BJ (cell line): ENCODE results near the gene CPLX1. TPM values are rescaled to one million over a fixed set of nuclear protein-coding genes. Genes with fewer than 3 reads are reported as not detected.

Experiments
- CTCF ChIA-PET: fragments of 350-600 bp; formaldehyde crosslinking; extraction: SDS; loops from one replicate; lab custom pipeline; 2021; ENCODE audit warnings: antibody characterized with exemption, inconsistent platforms; lab: Yijun Ruan, JAX
- POLR2A ChIA-PET: fragments of 300-600 bp; sonication (Branson Sonifier 250); formaldehyde crosslinking; extraction: SDS; loops from one replicate; lab custom pipeline; 2021; ENCODE audit warnings: antibody characterized with exemption; lab: Charles Lee
- DNase-seq: peaks from one replicate; pipeline ENCODE4 v3.0.0-alpha.2; 2011; ENCODE audit warnings: low read depth
- H3K27me3 ChIP-seq: 2 replicates; pipeline ENCODE4 v1.6.0; 2011; ENCODE audit warnings: low read length; ENCODE audit not compliant: control insufficient read depth, insufficient read depth
- H3K36me3 ChIP-seq: 2 replicates; pipeline ENCODE4 v1.5.1; 2011; ENCODE audit warnings: low read length; ENCODE audit not compliant: control insufficient read depth, insufficient read depth
- H3K4me3 ChIP-seq: 2 replicates; pipeline ENCODE4 v1.5.1; 2011; ENCODE audit warnings: low read depth, mild to moderate bottlenecking, control low read depth, low read length
- CTCF ChIP-seq: IDR thresholded peaks from 2 replicates; pipeline ENCODE4 v1.5.1; 2011; ENCODE audit warnings: low read depth, mild to moderate bottlenecking, control low read depth, inconsistent platforms, low read length, moderate library complexity; ENCODE audit not compliant: insufficient read depth
- polyA plus RNA-seq: library from polyadenylated mRNA; depleted of rRNA; stranded (reverse); fragments of >200 nt; gene quantifications from 2 replicates; pipeline ENCODE4 v1.2.3, GENCODE V29; 2011

Gene CPLX1
- polyA plus RNA-seq, 1 experiment = 0.15 TPM

- Histone ChIP-seq H3K27me3 (no peaks in the 10 kb centered on the region), H3K4me3 (no peak overlapping the region), H3K36me3 (peaks cover 28% of the 10 kb centered on the region)
- POLR2A ChIA-PET = no interaction called here
- CTCF ChIA-PET = interaction anchor here (0.6 kb wide), 2 partner anchors 12 to 799 kb away, joined by 3 to 4 read pairs; no protein-coding TSS in a partner anchor
- TF ChIP-seq CTCF = no peak
- DNase-seq = no peak
Observed at GRCh38 chr4:855880-856224, 29.9 kb upstream of the CPLX1 start.

- POLR2A ChIA-PET = no interaction called here
Observed at GRCh38 chr4:854356-854755, 28.4 kb upstream of the CPLX1 start.

GRCh38 chr4:853416-853781 is 27.5 kb upstream of the CPLX1 start:
- H3K36me3 ChIP-seq = peaks cover 21% of the 10 kb centered on the region
- H3K4me3 ChIP-seq = no peak overlapping the region
- no peaks in the 10 kb centered on the region for H3K27me3 ChIP-seq
- ChIA-PET CTCF (no interaction called here), POLR2A (no interaction called here)
- no peak for DNase-seq
- no peak for TF ChIP-seq CTCF

More at GRCh38 chr4:854356-854755, 28.4 kb upstream of the CPLX1 start:
- TF ChIP-seq CTCF = no peak
- Histone ChIP-seq H3K36me3 (peaks cover 27% of the 10 kb centered on the region), H3K4me3 (no peak overlapping the region), H3K27me3 (no peaks in the 10 kb centered on the region)
- DNase-seq = no peak
- CTCF ChIA-PET = no interaction called here

- Histone ChIP-seq H3K36me3 (peaks cover 18% of the 10 kb centered on the region), H3K4me3 (no peak overlapping the region), H3K27me3 (no peaks in the 10 kb centered on the region)
- POLR2A ChIA-PET = no interaction called here
- CTCF ChIA-PET = interaction anchor here (1.1 kb wide), 1 partner anchor 9 kb away, joined by 4 read pairs; no protein-coding TSS in a partner anchor
- no peak for DNase-seq
- TF ChIP-seq CTCF = no peak
Observed at GRCh38 chr4:851701-852430, 25.9 kb upstream of the CPLX1 start.

- Histone ChIP-seq H3K4me3 (no peak overlapping the region), H3K36me3 (peaks cover 16% of the 10 kb centered on the region), H3K27me3 (no peaks in the 10 kb centered on the region)
- ChIA-PET POLR2A (no interaction called here), CTCF (interaction anchor here (1.1 kb wide), 1 partner anchor 11 kb away, joined by 4 read pairs; no protein-coding TSS in a partner anchor)
- DNase-seq = no peak
- TF ChIP-seq CTCF = no peak
Observed at GRCh38 chr4:850323-850945, 24.5 kb upstream of the CPLX1 start.
